Stomach smooth muscle (tissue), 2 donors: ENCODE results near the gene KLHL22.
"Not testable (repeated sequence)": the region's sequence is repeated elsewhere in the genome, so short reads cannot be mapped to it uniquely, and the experiment has no call there.

Experiments used
- H3K27ac ChIP-seq: one replicate; pipeline ENCODE4 v1.7.0; 2013; ENCODE audit warnings: mild to moderate bottlenecking, low read length, inconsistent platforms
- H3K27me3 ChIP-seq, 2 donors: one replicate each; pipeline ENCODE4 v1.7.0; 2013; ENCODE audit warnings: low read length in 2 of 2; ENCODE audit not compliant: insufficient read depth in 2 of 2, control insufficient read depth in 1 of 2
- H3K36me3 ChIP-seq, 2 donors: one replicate each; pipeline ENCODE4 v1.7.0; 2013; ENCODE audit warnings: low read length in 2 of 2; ENCODE audit not compliant: control insufficient read depth in 2 of 2, insufficient read depth in 2 of 2
- H3K4me1 ChIP-seq: one replicate; pipeline ENCODE4 v1.7.0; 2013; ENCODE audit warnings: low read length; ENCODE audit not compliant: control insufficient read depth, insufficient read depth
- H3K4me3 ChIP-seq, 2 donors: one replicate each; pipeline ENCODE4 v1.7.0; 2013; ENCODE audit warnings: low read length in 2 of 2
- H3K9ac ChIP-seq, 2 donors: one replicate each; pipeline ENCODE4 v1.7.0; 2013; ENCODE audit warnings: low read length in 2 of 2, mild to moderate bottlenecking in 1 of 2
- H3K9me3 ChIP-seq, 2 donors: one replicate each; pipeline ENCODE4 v1.7.0; 2013; ENCODE audit warnings: low read length in 2 of 2; ENCODE audit not compliant: control insufficient read depth in 2 of 2
- donor health status: healthy.
- donor health status: Pancreatic carcinoma.

The KLHL22 gene, protein sequence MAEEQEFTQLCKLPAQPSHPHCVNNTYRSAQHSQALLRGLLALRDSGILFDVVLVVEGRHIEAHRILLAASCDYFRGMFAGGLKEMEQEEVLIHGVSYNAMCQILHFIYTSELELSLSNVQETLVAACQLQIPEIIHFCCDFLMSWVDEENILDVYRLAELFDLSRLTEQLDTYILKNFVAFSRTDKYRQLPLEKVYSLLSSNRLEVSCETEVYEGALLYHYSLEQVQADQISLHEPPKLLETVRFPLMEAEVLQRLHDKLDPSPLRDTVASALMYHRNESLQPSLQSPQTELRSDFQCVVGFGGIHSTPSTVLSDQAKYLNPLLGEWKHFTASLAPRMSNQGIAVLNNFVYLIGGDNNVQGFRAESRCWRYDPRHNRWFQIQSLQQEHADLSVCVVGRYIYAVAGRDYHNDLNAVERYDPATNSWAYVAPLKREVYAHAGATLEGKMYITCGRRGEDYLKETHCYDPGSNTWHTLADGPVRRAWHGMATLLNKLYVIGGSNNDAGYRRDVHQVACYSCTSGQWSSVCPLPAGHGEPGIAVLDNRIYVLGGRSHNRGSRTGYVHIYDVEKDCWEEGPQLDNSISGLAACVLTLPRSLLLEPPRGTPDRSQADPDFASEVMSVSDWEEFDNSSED

DNA sequence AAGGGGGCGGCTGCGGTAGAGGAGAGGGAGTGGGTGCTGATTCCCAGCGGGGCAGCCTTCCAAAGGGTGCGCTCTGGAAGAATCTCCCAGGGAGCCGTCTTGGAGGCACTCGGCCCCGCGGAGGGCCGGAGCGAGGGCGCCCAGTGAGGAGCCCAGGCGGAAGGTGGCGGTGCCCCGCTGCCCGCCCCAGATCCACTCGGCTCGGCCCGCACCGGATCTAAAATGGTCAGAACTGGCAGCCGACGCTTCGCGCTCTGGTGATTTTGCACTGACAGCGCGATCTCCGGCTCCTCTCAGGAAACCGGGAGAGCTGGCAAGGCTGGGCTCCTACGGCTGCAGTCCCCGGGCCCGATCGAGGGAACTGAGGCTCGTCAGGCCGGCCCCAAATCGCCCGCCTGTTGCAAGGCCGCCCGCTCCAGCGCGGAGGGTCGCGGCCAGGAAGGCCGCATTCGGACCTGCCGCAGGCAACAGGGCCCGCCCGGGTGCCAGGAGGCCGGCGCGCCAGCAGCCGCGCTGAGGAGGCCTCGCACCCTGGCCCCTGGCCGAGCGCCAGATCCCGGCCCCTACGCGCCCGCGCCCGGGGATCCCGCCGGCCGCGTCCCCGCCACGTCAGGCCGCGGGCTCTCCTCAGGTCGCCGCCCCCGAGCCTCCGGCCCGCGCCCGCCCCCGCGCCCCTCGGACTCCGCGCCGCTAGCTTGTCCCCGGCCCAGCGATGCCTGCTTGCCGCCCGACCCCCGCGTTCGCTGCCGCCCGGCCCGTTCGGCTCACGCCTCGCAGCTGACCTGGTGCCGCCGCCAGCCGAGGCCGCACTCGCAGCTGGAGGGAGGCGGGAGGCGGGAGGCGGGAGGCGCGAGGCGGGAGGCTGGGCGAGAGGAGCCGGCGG is at the start of gene KLHL22:
KLHL22 (minus strand) TSS at position 818 of the 883 bp plus-strand sequence. CDS start 6,584 bp downstream, outside the sequence.
- H3K27me3 ChIP-seq, result no peaks in the 10 kb centered on the region
- peak within 1 kb of the TSS; percentile 80 to 82 for H3K4me3 ChIP-seq
- H3K36me3 ChIP-seq, result no peaks in the 10 kb centered on the region
- H3K9ac ChIP-seq, result peak within 1 kb of the TSS; percentile 87 to 97
- H3K9me3 ChIP-seq, result no peaks in the 10 kb centered on the region
- H3K27ac ChIP-seq, result peak within 1 kb of the TSS; percentile 95
- H3K4me1 ChIP-seq, result peaks cover 19% of the 10 kb centered on the region

DNA sequence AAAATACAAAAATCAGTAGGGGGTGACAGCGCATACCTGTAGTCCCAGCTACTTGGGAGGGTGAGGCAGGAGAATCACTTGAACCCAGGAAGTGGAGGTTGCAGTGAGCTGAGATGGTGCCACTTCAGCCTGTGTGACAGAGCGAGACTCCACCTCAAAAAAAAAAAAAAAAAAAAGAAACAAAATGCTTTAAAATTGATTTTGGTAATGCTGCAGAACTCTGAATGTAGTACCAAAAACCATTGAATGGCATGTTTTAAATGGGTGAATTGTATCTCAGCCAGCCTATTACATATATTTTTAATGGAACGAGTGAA is 49.7 kb upstream of the KLHL22 start:
- not testable (repeated sequence) for H3K9ac ChIP-seq, H3K36me3 ChIP-seq, H3K27me3 ChIP-seq, H3K9me3 ChIP-seq, H3K27ac ChIP-seq, H3K4me3 ChIP-seq
- H3K4me1 ChIP-seq, result peaks cover 20% of the 10 kb centered on the region

DNA sequence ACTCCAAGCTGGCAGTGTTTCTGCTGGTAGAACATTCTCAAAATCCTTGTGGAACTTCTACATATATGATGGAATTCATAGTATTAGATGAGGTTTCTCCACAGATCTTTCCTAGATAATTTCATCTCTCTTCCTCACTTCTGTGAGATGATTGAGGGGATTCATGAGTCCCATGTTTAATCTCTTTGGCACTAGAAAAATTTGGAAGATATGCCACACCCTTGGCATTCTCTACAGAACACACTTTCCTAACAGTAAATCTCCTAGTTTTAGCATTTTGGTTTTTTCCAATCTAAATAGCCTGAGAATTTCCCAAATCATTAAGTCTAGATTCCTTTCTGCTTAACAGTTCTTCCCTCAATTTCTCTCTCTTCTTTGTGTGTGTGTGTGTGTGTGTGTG is 47.1 kb upstream of the KLHL22 start:
- Histone ChIP-seq H3K27ac (no peak overlapping the region), H3K4me1 (no peaks in the 10 kb centered on the region), H3K27me3 (no peaks in the 10 kb centered on the region), H3K9me3 (no peaks in the 10 kb centered on the region), H3K9ac (no peak overlapping the region), H3K36me3 (peaks cover 6 to 8% of the 10 kb centered on the region in 2 donors), H3K4me3 (no peak overlapping the region)

DNA sequence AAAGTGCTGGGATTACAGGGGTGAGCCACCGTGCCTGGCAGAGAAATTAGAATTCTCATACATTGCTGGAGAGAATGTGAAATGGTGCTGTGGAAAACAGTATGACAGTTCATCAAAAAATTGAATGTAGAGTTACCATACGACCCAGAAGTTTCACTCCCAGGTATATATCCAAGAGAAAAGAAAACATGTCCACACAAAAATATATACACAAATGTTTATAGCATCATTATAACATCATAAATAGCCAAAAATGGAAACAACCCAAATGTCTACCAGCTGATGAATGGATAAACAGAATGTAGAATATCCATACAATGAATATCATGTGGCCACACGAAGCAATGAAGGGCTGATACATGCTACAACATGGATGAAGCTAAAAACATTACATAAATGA is 46.5 kb upstream of the KLHL22 start:
- Histone ChIP-seq H3K9me3 (no peaks in the 10 kb centered on the region), H3K4me3 (no peak overlapping the region), H3K27ac (no peak overlapping the region), H3K27me3 (no peaks in the 10 kb centered on the region), H3K36me3 (peaks cover 12 to 15% of the 10 kb centered on the region in 2 donors), H3K4me1 (no peaks in the 10 kb centered on the region), H3K9ac (no peak overlapping the region)

DNA sequence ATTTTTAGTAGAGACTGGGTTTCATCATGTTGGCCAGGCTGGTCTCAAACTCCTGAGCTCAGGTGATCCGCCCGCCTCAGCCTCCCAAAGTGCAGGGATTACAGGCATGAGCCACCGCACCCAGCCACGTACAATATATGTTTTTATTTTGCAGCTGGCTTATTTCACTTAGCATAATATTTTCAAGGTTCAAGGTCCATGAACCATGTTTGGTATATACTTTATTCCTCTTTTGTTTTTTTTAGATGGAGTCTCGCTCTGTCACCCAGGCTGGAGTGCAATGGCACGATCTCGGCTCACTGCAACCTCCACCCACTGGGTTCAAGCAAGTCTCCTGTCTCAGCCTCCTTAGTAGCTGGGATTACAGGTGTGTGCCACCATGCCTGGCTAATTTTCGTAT is 43.3 kb upstream of the KLHL22 start:
- H3K36me3 ChIP-seq, result peaks cover 11 to 16% of the 10 kb centered on the region in 2 donors
- not testable (repeated sequence) for H3K4me3 ChIP-seq, H3K27ac ChIP-seq, H3K4me1 ChIP-seq, H3K9ac ChIP-seq, H3K9me3 ChIP-seq, H3K27me3 ChIP-seq

DNA sequence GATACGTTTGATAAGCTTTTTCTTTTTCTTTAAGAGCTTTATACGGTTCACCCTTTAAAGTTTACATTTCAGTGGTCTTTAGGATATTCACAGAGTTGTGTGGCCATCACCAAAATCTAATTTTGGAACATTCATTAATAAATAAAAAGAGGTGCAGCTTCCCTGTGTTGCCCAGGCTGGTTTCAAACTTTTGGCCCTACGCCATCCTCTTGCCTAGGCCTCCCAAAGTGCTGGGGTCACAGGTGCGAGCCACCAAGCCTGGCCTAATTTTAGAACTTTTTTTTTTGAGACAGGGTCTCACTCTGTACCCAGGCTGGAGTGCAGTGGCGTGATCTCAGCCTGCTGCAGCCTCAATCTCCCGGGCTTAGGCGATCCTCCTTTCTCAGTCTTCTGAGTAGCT is 42.4 kb upstream of the KLHL22 start:
- Histone ChIP-seq H3K4me1 (peaks cover 15% of the 10 kb centered on the region), H3K27me3 (no peaks in the 10 kb centered on the region), H3K9me3 (no peaks in the 10 kb centered on the region), H3K27ac (no peak overlapping the region), H3K9ac (no peak overlapping the region), H3K36me3 (peaks cover 11 to 16% of the 10 kb centered on the region in 2 donors), H3K4me3 (no peak overlapping the region)

DNA sequence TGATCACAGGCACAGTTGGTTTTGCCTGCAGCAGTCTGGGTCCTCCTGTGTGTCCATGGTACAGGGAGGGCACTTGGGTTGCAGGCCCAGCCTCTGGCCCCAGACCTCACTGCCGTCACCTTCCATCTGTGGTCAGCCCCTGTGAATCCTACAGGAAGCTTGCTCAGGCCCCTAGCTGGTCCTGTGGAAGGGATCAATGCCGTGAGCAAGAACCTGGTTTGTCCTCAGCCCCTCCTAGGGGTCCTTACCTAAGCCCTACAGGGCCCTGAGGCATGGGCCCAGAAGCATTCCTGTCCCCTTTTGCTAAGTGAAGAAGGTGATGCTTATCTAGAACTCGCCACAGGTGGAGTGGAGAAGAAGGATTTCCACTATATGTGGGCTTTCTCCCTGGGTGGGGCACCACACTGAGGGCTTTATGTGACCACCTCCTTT is 41.7 kb upstream of the KLHL22 start:
- H3K27me3 ChIP-seq, result no peaks in the 10 kb centered on the region
- H3K4me3 ChIP-seq, result no peak overlapping the region
- H3K9me3 ChIP-seq, result no peaks in the 10 kb centered on the region
- H3K27ac ChIP-seq, result no peak overlapping the region
- H3K36me3 ChIP-seq, result peaks cover 11 to 16% of the 10 kb centered on the region in 2 donors
- peaks cover 22% of the 10 kb centered on the region for H3K4me1 ChIP-seq
- H3K9ac ChIP-seq, result no peak overlapping the region

DNA sequence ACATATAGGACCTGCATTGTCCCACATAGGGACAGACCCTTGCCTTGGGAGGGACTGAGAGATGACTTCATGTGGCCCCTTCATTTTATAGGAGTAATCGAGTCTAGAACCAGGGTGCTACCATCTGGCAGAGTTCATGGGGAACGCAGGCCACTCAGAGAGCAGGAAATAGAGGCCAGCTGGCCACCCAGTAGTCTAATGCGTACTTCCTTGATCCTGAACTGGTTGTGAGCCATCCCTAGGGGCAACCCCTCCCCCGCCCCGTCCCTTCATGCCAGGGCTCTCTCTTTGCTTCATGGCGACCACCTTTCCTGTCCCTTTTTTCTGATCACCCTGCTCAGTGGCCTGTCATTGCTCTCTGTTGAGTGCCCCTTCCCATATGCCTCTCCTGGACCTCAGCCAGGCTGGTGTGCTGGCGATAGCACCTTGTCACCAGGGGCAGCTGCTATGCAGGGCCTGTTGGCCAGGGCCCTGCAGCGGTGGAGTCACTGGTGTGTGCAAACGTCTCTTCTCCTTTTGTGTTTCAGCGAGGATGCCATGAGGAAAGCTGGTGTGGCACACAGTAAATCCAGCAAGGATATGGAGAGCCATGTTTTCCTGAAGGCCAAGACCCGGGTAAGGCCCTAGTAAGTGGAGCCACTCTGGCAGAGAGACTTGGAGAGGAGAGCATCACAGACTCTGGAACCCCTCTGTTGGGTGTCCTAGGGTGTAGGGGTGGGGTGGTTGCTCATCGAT is 41.2 kb upstream of the KLHL22 start:
- H3K4me1 ChIP-seq, result peaks cover 27% of the 10 kb centered on the region
- no peak overlapping the region for H3K27ac ChIP-seq
- no peaks in the 10 kb centered on the region for H3K9me3 ChIP-seq
- no peak overlapping the region for H3K9ac ChIP-seq
- no peak overlapping the region for H3K4me3 ChIP-seq
- no peaks in the 10 kb centered on the region for H3K27me3 ChIP-seq
- peaks cover 11 to 16% of the 10 kb centered on the region in 2 donors for H3K36me3 ChIP-seq

DNA sequence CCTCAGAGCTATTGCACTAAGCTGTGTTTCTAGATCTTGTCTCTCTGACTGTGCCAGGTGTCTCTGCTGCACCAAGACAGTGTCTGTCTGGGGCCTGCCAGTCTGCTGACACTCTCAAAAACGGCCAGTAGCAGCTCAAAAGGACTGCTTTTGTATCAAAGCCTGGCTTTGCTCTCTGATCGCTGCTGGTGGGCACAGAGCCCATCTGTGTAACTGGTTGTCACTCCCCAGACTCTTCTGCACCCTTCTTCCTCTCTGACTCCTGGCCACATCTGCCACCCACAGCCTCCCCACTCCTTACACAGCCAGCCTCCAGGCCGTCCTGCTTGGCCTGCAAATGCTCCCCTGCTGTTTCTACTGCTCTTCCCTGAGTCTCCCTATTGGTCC is 38.3 kb upstream of the KLHL22 start:
- Histone ChIP-seq H3K9ac (peak overlapping the region in 1 of 2 donors; percentile 36), H3K27me3 (no peaks in the 10 kb centered on the region), H3K27ac (peak overlapping the region; percentile 76), H3K4me3 (no peak overlapping the region), H3K36me3 (peaks cover 12 to 14% of the 10 kb centered on the region in 2 donors), H3K4me1 (peaks cover 44% of the 10 kb centered on the region), H3K9me3 (no peaks in the 10 kb centered on the region)
